ENCODE measurements around the gene PERM1. TPM values are rescaled to one million over a fixed set of nuclear protein-coding genes. Genes with fewer than 3 reads are reported as not detected.
A peak's percentile ranks its signal among the peaks of the same experiment; 100 is the strongest.

PERM1 gene
- total and polyA plus RNA-seq, 9 of the 15 experiments (the other 6 are each of a cell fraction or from before 2014, with no cell fraction given) = not detected

DNA sequence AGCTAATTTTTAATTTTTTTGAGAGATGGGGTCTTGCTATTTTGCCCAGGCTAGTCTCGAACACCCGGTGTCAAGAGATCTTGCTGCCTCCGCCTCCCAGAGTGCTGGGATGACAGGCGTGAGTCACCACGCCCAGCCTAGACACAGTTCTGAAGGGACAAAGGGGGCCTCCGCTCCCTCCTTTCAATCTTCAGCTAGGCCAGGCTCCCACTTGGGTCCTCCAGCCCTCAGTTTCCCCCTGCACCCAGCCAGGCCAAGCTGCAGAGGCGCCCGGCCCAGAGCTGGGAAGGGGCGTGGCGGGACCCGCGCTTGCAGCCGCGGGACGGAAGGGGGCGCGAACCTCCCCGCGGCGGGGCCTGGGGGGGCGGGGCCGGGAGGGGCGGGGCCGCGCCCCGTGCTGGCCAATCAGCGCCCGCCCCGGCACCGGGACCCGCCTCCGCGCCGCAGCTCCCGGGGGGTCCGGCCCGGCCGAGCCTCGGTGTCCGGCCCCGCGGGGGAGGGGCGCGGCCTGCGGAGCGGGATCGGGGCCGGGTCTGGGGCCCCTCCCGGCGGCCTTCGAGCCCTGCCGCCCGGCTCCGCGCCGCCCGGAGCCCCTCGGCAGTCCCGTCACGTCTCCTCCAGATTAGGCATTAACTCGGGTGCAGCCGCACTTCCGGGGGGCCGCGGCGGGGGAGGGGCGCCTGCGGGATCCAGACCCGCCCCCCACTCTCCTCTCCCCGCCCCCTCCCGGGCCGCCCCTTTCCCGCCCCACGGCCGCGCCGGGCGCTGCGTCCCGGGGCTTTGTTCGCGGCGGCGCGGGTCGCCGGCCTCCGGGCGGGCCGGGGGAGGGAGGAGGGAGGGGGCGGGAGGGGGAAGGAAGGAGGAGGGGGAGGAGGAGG is 37.5 kb upstream of the PERM1 start (continued):
- TF ChIP-seq PCBP1 (IDR thresholded peaks at IDR 0.05; ENCODE audit: low read depth, low read length, poor library complexity, severe bottlenecking) (no peak), GTF2E2 (tag; IDR thresholded peaks at IDR 0.05) (no peak), CBX5 (IDR thresholded peaks at IDR 0.05; ENCODE audit: borderline replicate concordance, low read depth) (no peak), RUNX1 (IDR thresholded peaks at IDR 0.05; ENCODE audit: low read depth) (no peak), IRF2 (CRISPR knock-in tag; IDR thresholded peaks at IDR 0.05) (no peak), XRCC5 (IDR thresholded peaks at IDR 0.05; ENCODE audit: low read depth, low read length) (no peak), ZNF551 (CRISPR knock-in tag; IDR thresholded peaks at IDR 0.05) (no peak), SAFB2 (IDR thresholded peaks at IDR 0.05; ENCODE audit: borderline replicate concordance, low read depth, low read length, severe bottlenecking) (no peak), EHMT2 (IDR thresholded peaks at IDR 0.05) (no peak), TAF1 (IDR thresholded peaks at IDR 0.05; ENCODE audit: control insufficient read depth, extremely low read depth, insufficient read depth, low read length, severe bottlenecking) (peak; percentile 45), MAFG (tag; conservative IDR thresholded peaks at IDR 0.05) (no peak), NFYB (IDR thresholded peaks at IDR 0.05; ENCODE audit: extremely low read depth, insufficient read length) (peak; percentile 36), PHB (CRISPR knock-in tag; IDR thresholded peaks at IDR 0.05) (no peak)
- TF ChIP-seq, protein P1, sequence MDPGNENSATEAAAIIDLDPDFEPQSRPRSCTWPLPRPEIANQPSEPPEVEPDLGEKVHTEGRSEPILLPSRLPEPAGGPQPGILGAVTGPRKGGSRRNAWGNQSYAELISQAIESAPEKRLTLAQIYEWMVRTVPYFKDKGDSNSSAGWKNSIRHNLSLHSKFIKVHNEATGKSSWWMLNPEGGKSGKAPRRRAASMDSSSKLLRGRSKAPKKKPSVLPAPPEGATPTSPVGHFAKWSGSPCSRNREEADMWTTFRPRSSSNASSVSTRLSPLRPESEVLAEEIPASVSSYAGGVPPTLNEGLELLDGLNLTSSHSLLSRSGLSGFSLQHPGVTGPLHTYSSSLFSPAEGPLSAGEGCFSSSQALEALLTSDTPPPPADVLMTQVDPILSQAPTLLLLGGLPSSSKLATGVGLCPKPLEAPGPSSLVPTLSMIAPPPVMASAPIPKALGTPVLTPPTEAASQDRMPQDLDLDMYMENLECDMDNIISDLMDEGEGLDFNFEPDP (CRISPR knock-in tag; IDR thresholded peaks at IDR 0.05) = no peak
- TF ChIP-seq, protein P2, sequence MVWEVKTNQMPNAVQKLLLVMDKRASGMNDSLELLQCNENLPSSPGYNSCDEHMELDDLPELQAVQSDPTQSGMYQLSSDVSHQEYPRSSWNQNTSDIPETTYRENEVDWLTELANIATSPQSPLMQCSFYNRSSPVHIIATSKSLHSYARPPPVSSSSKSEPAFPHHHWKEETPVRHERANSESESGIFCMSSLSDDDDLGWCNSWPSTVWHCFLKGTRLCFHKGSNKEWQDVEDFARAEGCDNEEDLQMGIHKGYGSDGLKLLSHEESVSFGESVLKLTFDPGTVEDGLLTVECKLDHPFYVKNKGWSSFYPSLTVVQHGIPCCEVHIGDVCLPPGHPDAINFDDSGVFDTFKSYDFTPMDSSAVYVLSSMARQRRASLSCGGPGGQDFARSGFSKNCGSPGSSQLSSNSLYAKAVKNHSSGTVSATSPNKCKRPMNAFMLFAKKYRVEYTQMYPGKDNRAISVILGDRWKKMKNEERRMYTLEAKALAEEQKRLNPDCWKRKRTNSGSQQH (CRISPR knock-in tag; IDR thresholded peaks at IDR 0.05) = no peak
- TF ChIP-seq, protein P3, sequence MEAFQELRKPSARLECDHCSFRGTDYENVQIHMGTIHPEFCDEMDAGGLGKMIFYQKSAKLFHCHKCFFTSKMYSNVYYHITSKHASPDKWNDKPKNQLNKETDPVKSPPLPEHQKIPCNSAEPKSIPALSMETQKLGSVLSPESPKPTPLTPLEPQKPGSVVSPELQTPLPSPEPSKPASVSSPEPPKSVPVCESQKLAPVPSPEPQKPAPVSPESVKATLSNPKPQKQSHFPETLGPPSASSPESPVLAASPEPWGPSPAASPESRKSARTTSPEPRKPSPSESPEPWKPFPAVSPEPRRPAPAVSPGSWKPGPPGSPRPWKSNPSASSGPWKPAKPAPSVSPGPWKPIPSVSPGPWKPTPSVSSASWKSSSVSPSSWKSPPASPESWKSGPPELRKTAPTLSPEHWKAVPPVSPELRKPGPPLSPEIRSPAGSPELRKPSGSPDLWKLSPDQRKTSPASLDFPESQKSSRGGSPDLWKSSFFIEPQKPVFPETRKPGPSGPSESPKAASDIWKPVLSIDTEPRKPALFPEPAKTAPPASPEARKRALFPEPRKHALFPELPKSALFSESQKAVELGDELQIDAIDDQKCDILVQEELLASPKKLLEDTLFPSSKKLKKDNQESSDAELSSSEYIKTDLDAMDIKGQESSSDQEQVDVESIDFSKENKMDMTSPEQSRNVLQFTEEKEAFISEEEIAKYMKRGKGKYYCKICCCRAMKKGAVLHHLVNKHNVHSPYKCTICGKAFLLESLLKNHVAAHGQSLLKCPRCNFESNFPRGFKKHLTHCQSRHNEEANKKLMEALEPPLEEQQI (IDR thresholded peaks at IDR 0.05) = no peak
- TF ChIP-seq, protein P4, sequence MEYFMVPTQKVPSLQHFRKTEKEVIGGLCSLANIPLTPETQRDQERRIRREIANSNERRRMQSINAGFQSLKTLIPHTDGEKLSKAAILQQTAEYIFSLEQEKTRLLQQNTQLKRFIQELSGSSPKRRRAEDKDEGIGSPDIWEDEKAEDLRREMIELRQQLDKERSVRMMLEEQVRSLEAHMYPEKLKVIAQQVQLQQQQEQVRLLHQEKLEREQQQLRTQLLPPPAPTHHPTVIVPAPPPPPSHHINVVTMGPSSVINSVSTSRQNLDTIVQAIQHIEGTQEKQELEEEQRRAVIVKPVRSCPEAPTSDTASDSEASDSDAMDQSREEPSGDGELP (CRISPR knock-in tag; IDR thresholded peaks at IDR 0.05; ENCODE audit: borderline replicate concordance) = 0 out of 2 replicates have a peak, but pooled peaks have one; percentile 24
- TF ChIP-seq, protein P5, sequence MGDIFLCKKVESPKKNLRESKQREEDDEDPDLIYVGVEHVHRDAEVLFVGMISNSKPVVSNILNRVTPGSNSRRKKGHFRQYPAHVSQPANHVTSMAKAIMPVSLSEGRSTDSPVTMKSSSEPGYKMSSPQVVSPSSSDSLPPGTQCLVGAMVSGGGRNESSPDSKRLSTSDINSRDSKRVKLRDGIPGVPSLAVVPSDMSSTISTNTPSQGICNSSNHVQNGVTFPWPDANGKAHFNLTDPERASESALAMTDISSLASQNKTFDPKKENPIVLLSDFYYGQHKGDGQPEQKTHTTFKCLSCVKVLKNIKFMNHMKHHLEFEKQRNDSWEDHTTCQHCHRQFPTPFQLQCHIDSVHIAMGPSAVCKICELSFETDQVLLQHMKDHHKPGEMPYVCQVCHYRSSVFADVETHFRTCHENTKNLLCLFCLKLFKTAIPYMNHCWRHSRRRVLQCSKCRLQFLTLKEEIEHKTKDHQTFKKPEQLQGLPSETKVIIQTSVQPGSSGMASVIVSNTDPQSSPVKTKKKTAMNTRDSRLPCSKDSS (IDR thresholded peaks at IDR 0.05; ENCODE audit: low read depth, partially characterized antibody) = no peak

Measured in K562 (cell line).